ENCODE data around the gene SLC25A26. TPM values are rescaled to one million over a fixed set of nuclear protein-coding genes. Genes with fewer than 3 reads are reported as not detected.

Gene SLC25A26
- total RNA-seq, 1 donor from 2014 or later: 18.0 TPM

DNA sequence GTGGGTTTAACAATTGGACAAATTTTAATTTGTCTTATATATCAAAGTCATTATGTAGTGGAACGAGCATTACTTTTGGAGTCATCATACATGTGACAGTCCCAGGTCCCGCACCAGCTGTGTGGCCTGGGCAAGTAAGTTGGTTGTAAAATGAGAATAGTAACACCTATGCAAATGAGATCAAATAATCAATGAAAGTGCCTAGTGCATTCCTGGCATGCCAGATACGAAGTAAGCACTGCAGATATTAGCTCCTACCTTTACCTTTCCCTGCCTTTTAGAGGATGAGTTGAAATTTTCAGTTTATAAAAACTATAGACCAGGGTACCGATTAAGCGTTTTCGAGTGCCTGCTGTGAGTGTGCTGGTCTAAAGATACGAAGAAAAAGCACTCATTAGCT, 145.9 kb downstream of the SLC25A26 start:
- H3K4me1 ChIP-seq: no peaks in the 10 kb centered on the region
- H3K36me3 ChIP-seq: no peaks in the 10 kb centered on the region
- H3K27ac ChIP-seq: no peak overlapping the region
- no peaks in the 10 kb centered on the region for H3K9me3 ChIP-seq
- no peak overlapping the region for H3K4me3 ChIP-seq
- intact Hi-C loops (cut with DNase I): no loop called here
- DNase-seq: no peak
- TF ChIP-seq, protein P1, sequence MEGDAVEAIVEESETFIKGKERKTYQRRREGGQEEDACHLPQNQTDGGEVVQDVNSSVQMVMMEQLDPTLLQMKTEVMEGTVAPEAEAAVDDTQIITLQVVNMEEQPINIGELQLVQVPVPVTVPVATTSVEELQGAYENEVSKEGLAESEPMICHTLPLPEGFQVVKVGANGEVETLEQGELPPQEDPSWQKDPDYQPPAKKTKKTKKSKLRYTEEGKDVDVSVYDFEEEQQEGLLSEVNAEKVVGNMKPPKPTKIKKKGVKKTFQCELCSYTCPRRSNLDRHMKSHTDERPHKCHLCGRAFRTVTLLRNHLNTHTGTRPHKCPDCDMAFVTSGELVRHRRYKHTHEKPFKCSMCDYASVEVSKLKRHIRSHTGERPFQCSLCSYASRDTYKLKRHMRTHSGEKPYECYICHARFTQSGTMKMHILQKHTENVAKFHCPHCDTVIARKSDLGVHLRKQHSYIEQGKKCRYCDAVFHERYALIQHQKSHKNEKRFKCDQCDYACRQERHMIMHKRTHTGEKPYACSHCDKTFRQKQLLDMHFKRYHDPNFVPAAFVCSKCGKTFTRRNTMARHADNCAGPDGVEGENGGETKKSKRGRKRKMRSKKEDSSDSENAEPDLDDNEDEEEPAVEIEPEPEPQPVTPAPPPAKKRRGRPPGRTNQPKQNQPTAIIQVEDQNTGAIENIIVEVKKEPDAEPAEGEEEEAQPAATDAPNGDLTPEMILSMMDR (IDR thresholded peaks at IDR 0.05): no peak
- no peak for ATAC-seq
- H3K27me3 ChIP-seq: no peaks in the 10 kb centered on the region

DNA sequence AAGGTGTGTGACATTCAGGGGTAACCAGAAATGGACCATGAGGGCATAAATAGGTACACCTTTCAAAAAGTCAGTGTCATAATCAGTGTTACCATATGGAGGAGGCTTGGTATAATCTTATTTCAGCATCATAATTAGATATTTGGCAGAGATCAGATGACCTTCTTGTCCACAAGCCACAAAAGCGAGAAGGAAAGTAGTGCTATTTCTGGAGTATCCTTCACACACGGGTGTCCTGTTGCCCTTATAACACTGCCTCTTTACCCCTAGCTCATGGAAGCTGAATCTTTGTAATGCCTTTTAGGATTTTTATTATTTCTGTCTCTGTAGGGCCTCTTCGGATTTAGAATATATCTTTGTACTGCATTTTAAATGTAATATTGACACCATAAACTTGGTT, 147.2 kb downstream of the SLC25A26 start:
- Histone ChIP-seq H3K36me3 (no peaks in the 10 kb centered on the region), H3K9me3 (no peaks in the 10 kb centered on the region), H3K27ac (no peak overlapping the region), H3K4me1 (no peaks in the 10 kb centered on the region), H3K27me3 (no peaks in the 10 kb centered on the region), H3K4me3 (no peak overlapping the region)
- TF ChIP-seq, protein P1 (IDR thresholded peaks at IDR 0.05): no peak
- intact Hi-C loops (cut with DNase I): no loop called here
- DNase-seq: no peak
- ATAC-seq: no peak

DNA sequence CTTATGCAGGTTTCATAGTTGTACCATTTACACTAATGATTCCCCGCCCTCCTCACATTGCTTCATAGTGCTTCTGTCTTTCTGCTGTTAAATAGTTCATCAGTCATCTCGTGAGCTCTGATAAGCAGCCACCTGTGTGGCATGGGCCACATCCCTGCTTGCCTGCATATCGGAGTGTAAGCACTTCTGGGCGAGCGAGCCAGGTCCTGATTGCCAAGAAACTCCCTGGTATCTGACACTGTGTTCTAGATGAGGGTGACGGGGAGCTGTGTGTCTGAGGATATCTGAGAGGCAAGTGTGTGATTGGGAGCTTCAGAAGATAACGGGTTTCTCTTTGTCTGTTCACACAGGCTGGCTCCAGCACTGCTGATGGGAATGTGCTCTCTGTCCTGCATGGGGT, 149.4 kb downstream of the SLC25A26 start:
- TF ChIP-seq, protein P1 (IDR thresholded peaks at IDR 0.05): no peak
- ATAC-seq: peak; percentile 27
- intact Hi-C loops (cut with DNase I): no loop called here
- Histone ChIP-seq H3K27me3 (no peaks in the 10 kb centered on the region), H3K9me3 (no peaks in the 10 kb centered on the region), H3K4me1 (no peaks in the 10 kb centered on the region), H3K4me3 (no peak overlapping the region), H3K27ac (no peak overlapping the region), H3K36me3 (peaks cover 12% of the 10 kb centered on the region)
- DNase-seq: no peak

DNA sequence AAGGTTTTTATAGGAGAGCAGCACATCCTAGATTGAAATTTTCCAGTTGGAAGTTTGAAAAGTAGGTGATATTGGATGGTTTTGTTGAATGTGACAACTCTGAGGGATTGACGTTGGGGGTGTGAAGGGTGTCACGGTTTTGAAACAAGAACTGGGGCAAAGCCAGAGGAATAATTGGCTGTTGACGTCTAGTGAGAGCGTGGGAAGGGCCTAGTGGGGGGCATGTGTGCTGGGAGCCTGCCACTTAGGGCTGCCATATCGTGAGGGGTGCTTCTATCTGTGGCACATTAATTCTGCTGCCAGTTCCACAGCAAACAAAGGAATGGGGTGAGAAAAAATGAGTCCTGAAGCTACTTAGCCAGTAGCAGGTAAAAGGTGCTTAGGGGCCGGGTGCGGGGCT, 150.6 kb downstream of the SLC25A26 start:
- DNase-seq (no peak), ATAC-seq (no peak)

DNA sequence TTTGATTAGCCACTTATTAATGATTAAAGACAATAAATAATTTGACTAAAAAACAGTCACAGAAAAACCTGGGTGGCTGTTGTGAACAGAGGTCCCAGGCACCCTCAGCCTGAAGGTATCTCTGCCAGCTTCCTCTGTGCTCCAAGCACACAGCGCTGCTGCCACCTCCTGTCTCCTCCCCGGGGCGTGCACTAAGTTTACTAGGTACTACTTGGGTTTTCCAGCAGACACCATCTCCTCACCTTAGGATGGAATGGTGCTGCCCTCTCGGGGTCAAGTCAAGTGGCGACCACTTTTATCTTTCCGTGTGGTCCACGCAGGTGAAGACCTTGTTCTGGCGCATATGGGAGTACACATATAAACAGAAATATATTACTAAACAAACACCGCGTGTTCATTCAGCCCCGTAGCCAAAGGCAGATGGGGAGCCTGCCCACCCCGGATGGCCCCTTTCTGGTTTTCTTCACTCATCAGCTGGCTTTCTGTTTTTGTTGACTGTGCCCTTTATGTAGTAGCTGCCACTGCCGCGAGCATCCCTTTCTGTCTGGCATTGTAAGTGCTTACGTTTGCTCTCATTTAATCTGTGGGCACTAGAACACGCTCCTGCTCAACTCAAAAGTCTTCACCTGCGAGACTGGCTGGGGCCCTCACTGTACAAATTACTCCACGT, 152.0 kb downstream of the SLC25A26 start:
- TF ChIP-seq, protein P1 (IDR thresholded peaks at IDR 0.05): peak; percentile 10
- Histone ChIP-seq H3K4me1 (no peaks in the 10 kb centered on the region), H3K27ac (no peak overlapping the region), H3K4me3 (no peak overlapping the region), H3K36me3 (peaks cover 34% of the 10 kb centered on the region), H3K27me3 (no peaks in the 10 kb centered on the region), H3K9me3 (no peaks in the 10 kb centered on the region)
- ATAC-seq (peak; percentile 42), DNase-seq (no peak)
- intact Hi-C loops (cut with DNase I): no loop called here

More for the DNA sequence above, 150.6 kb downstream of the SLC25A26 start:
- no peak overlapping the region for H3K4me3 ChIP-seq
- TF ChIP-seq, protein P1 (IDR thresholded peaks at IDR 0.05): no peak
- H3K27ac ChIP-seq: no peak overlapping the region
- no peaks in the 10 kb centered on the region for H3K27me3 ChIP-seq
- H3K36me3 ChIP-seq: peaks cover 25% of the 10 kb centered on the region
- intact Hi-C loops (cut with DNase I): no loop called here
- no peaks in the 10 kb centered on the region for H3K4me1 ChIP-seq
- no peaks in the 10 kb centered on the region for H3K9me3 ChIP-seq

DNA sequence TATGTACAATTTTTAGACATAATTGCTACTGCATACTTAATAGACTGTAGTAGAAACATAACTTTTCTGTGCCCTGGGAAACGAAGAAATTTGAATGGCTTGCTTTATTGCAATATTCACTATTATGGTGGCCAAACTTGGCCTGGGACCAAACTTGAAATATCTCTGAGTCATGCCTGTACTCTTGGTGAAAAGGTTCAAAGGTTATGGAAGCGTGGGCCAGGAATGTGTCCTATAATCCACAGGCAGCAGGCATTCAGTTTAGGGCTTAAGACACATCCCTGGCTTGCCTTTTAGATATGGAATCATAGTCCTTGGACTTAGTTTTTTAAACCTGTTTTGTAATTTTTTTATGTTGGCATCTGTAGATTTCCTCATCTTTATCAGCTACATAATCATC, 155.8 kb downstream of the SLC25A26 start:
- ATAC-seq (peak; percentile 33), DNase-seq (no peak)
- intact Hi-C loops (cut with DNase I): no loop called here
- Histone ChIP-seq H3K27me3 (no peaks in the 10 kb centered on the region), H3K36me3 (peaks cover 72% of the 10 kb centered on the region), H3K4me1 (no peaks in the 10 kb centered on the region), H3K27ac (no peak overlapping the region), H3K9me3 (no peaks in the 10 kb centered on the region), H3K4me3 (no peak overlapping the region)
- TF ChIP-seq, protein P1 (IDR thresholded peaks at IDR 0.05): no peak
